A204.1 (cell line): Measurements from ENCODE around the gene VEZT.
"Not testable (repeated sequence)": the region's sequence is repeated elsewhere in the genome, so short reads cannot be mapped to it uniquely, and the experiment has no call there.

Experiments
- FAIRE-seq: peaks from 2 replicates; lab custom pipeline; 2012; peaks lifted over from hg19 to GRCh38; lab: Jason Lieb, UNC

VEZT gene

DNA sequence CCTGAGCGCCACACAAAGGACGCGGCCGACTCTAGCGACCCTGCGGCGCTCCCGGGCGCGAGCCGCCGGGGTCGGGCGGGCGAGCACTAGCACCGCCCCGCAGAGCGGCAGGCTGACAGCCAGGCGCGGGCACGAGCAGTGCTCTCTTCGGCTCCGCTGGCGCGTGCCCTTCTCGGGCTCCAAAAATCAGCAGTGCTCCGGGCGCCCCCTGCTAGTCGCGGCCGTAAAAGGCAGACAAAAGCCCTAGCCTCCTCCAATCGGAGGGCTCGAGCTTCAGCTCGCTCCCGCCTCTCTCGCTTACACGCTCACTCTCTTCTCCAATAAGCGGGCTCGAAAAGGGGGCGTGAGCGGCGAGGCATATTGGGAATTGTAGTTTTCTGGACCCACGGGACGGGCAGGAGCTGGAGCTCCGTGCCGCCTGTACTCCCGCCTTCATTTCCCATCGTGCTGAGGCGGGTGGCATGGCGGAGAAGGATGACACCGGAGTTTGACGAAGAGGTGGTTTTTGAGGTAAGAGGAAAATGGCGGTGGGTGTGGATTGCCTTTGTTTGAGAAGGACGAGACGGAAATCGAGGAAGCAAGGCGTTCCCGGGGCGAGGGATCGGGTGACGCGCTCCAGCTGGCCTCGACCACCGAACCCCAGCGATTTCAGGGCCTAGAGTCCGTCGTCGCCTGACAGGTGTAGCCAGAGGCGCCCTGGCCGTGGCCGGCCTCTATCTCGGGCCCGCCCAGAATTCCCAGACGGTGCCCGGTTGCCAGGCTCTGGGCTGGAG, at the start of gene VEZT, which contains the start of gene FGD6:
Gene VEZT (plus strand): TSS at position 431 of the 773 bp plus-strand sequence. CDS start 44 bp downstream, at position 475.
Gene FGD6 (minus strand): TSS at position 91 of the 773 bp plus-strand sequence. CDS start 227 bp downstream, outside the sequence.
- FAIRE-seq = peak; percentile 99

DNA sequence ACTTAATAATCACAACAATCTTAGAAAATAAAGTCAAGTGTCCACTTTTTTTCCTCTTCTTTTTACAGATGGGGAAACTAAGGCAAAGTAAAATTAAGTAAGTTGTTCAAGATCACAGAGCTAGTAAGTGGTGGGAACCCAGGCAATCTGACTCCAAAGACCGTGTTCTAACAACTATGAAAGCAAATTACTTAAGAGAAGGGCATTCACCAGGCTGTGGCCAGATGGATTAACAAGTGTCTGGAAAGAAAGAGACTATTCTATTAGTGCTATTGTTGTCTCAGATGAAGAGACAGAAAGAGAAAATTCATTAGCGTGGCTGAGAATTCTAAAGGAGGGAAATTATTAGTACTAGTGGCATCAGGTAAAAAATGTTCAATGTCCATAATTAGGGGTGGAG, 48.9 kb upstream of the VEZT start:
- FAIRE-seq = no peak

DNA sequence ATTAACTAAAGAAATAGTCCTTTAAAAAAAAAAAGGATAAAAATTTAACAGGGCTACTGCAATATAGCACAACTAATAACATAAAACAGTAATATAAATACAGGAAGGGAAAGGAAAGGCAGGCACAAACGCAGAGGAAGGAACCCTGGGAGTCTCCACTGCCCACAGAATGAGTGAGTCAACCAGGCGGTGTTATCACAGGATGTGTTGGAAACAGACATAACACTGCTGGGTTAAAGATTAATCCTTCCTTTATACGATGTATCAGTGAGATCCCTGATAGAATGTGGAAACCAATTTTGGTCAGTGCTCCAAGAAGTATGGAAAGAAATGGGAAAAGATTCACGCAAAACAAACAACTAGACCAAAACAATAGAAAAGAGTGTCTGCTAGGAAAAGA, 48.2 kb upstream of the VEZT start:
- FAIRE-seq = no peak

DNA sequence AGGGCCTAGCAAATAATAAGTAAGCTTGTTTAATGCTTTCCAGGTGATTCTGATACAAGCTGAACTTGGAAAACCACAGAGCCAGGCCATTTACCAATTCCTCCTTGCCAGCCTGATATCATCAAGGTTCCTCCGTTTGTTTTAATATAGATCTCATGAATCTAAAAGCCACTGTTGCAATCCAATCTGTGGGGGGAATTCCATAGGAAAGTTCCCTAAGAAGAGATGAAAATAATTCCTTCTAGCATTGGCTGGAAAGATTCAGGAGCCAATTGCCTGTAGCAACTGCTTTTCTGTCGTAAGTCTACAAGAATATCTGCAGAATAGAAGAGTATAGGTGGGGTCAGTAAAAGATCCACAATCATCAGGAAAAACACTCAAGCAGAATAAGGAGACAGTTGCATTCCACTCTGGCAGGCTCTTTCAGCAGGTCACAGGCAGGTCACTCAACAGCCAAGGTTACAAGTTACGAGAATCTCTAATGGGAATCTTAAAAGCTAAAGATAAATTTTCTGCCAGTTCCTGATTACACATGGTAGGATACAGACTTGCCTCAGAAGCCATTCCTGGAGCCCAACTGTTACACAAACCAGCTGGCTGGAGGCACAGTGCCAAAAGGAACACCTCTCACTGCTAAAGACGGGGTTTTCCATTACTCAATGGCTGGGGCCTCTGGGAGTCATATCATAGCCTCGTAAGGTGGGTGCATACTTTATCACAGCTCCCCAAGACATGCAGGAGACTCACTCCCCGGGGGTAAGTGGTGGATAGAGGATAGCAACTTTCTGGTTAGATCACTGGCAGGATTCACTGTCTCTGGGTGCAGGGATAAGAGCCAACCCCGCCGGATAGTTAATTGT, 44.0 kb upstream of the VEZT start:
- FAIRE-seq = no peak

GRCh38 chr12:95177201-95177768, 40.3 kb upstream of the VEZT start:
- no peak for FAIRE-seq

GRCh38 chr12:95178136-95178535, 39.5 kb upstream of the VEZT start:
- no peak for FAIRE-seq

DNA sequence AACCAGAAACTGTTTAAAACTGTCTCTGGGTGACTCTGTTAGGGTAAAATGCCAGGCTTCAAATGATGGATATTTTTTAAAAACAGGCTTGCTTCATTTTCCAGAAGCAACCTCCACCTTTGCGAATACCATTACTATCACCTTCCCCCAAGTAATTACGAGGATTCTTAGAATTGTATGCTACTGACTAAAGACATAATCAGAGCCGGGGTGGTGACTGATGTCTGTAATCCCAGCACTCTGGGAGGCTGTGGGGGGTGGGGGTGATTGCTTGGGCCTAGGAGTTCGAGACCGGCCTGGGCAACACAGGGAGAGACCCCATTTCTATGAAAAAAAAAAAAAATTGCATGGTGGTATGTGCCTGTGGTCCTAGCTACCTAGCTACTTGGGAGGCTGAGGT, 38.6 kb upstream of the VEZT start:
- no peak for FAIRE-seq

GRCh38 chr12:95181103-95181502, 36.5 kb upstream of the VEZT start:
- no peak for FAIRE-seq

- FAIRE-seq = no peak
Measured at GRCh38 chr12:95182868-95183415, 34.7 kb upstream of the VEZT start.

DNA sequence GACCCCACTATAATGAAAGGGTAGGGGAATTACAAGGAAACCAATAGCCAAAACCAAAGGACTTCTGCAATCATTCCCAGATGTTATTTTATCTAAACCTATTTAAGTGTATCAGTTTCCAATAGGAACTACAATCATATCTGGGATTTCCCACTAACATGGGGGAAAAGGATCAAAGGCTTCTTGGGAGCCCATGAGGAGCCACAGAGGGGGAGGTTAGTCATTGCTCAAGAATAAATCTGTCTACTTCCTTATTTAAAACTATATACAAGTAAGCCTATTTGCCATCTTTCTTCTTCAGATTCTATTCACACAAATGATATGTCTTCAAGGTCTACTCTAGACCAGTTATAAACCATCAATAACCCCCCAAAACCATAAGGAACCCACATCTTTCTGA, 33.5 kb upstream of the VEZT start:
- no peak for FAIRE-seq

GRCh38 chr12:95185072-95185471, 32.5 kb upstream of the VEZT start:
- no peak for FAIRE-seq

DNA sequence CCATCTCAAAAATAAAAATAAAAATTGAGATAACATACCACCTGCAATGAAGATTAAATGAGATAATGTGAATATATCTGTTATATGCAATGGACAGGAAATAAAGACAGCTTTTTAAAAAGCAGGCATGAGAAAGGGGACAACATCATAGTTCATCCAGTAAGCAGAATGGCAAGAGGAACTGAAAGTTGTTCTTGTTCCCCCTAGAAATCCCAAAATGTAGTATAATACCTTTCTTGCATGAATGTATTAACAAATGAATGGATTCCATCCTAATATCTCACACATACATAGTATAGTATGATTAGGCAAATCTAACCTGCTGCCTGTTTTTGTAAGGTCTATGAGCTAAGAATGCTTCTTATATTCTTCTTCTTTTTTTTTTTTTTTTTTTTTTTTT, 31.8 kb upstream of the VEZT start:
- no peak for FAIRE-seq

DNA sequence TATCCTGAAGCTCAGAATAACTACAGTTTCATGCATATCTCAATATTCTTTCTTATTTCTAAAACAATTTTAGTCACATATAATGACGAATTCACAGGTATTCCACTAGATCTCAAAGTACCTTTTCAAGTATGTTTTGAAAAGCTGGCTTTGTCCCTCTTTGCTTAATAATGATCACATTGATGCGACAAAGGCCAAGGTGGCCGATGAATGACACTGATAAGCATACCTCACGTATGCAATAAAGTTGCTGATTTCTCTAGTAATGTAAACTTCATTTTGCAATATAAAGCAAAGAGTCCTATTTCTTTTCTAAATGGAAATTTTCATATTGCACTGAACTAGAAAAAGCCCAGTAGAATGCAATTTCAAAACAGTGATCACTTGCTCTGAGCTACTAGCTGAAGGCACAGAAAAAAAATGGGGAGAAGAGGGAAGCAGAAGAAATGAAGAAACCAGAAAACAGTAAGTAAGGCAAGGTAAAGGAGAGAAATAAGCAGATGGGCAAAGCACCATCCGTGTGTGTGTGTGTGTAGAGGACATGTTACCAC, 29.7 kb upstream of the VEZT start:
- FAIRE-seq = no peak

DNA sequence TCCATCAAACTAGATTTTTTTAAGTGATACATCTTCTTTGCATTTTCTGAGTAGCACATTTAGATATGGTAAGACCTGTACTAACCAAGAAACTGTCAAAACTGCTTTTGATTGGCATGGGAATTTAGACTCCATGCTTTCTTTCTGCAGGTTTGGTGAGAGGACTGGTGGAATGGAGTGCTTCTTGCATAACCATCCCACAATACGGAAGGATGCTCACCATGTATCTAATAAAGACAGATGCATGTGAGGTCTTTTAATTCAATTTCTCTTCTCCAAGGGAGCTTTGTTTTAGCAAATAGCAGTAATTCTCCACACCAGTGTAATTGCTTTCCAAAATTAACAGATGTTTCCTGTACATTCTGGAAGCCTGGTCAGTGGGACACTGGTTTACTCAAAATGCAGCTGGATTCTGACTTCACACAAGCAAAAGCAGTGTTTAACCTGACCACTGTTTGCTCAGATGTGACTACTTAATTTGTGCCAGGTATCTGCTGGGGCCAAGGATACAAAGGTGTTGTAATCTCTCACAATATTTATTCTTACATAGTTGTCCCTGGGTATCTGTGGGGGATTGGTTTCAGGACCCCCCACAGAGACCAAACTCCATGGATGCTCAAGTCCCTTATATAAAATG, 26.4 kb upstream of the VEZT start:
- FAIRE-seq = no peak

DNA sequence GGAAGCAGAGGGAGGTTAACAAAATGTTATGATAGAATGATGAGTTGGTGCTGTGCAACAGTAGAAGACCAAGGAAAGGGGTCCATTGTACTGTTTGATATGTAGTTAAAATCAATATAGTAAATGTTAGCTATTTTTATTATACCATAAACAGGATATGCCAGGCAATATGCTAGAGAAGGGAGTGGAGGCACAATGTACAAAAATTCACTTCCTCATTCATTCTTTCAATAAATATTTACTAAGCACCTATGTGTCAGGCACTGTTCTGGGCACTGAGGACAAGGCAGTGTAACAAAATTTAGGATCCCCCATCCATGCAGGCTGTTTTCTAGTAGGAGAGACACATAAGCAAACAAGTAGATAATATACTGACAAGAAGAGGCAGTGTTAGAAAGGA, 25.3 kb upstream of the VEZT start:
- FAIRE-seq = no peak

DNA sequence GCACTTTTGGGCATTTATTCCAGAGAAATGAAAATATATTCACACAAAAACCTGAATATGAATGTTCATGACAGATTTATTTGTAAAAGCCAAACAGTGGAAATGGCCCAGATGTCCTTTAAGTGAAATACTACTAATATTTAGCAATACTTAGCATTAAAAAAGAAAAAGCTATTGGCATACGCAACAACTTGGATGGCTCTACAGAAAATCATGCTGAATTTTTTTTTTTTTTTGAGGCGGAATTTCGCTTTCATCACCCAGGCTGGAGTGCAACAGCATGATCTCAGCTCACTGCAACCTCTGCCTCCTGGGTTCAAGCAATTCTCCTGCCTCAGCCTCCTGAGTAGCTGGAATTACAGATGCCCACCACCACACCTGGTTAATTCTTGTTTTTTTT, 24.5 kb upstream of the VEZT start:
- FAIRE-seq = no peak

DNA sequence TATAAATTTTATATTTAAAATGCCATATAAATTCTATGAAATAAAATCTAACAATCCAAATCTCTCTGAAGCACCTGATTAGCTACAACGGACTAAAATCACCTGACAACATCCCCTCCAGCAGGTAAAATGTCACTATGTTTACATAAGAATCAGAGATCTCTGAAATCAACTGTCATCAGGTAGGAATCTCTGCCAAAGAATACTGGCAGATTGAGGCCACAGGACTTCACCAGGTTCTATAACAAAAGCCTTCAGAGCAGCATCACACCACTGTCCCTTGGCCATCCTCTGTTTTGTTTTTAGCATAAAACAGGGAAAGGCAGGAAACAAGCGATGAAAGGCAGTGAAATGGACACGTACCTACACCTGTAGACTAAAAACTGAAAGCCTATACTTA, 22.5 kb upstream of the VEZT start:
- FAIRE-seq = no peak

DNA sequence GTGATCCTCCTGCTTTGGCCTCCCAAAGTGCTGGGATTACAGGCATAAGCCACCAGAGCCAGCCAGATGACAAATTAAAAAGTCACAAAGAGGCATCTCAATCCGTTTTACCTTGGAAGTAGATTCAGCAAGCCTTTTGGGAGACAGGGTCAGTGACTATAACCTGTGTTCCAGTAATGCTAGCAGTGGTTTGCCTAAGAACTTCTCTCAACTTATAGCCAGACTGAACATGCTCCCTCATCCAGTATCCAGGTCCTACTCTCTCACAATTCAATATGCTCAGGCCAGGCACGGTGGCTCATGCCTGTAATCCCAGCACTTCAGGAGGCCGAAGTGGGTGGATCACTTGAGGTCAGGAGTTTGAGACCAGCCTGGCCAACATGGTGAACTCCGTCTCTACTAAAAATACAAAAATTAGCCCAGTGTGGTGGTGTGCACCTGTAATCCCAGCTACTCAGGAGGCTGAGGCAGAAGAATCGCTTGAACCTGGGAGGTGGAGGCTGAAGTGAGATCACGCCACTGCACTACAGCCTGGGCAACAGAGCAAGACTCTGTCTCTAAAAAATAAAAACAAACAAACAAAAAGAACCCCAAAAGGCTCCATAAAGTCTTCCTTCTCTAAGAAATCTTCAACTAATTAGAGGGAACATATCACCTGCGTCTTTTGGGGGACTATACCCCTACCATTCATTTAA, 20.6 kb upstream of the VEZT start:
- not testable (repeated sequence) for FAIRE-seq

DNA sequence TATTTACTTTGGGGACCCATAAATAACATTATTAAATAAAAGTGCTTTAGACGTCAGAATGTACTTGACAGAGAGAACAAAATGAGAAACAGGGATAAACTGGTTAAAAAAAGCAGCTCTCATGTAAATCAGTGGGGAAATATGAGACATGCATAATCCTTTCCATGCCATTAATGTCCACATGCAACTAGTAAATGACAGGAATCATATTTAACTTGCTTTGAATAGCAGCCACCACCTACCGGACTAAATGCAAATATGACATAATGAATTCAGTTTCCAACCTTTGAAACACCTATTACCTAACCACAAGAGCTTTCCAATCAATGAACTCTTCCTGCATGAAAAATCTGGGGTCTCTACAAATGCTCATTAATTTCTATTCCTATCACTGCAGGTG, 20.0 kb upstream of the VEZT start:
- no peak for FAIRE-seq

GRCh38 chr12:95198914-95199313, 18.7 kb upstream of the VEZT start:
- FAIRE-seq = no peak

- FAIRE-seq = no peak
Measured at GRCh38 chr12:95200128-95200894, 17.3 kb upstream of the VEZT start.
